ENCODE data around the gene BABAM1.

DNA sequence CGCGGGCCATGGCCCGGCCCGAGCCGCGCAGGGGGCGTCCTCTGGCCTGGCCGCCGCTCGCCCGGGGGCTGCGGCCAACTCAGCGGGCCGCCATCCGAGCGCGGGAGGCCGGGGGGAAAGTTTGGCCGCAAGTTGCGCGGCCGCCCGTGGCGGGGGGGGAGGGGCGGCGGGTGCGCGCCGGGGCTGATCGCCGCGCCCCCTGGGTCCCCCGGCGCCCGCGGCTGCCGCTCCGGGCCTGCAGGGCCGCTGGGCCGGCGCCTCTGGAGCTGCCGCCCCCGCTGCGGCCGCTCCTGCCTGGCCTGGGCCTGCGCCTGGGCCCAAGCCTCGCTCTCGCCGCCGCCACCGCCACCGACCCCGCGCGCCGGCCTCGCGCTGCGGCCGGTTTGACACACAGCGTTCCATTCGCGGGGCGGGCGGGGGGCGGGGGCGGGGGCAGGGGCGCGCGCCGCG, 21.7 kb upstream of the BABAM1 start, which contains the start of gene NR2F6:
- no peak for TF ChIP-seq EZH2 (IDR thresholded peaks at IDR 0.05; ENCODE audit: borderline replicate concordance, low read length)
- TF ChIP-seq, protein P1, sequence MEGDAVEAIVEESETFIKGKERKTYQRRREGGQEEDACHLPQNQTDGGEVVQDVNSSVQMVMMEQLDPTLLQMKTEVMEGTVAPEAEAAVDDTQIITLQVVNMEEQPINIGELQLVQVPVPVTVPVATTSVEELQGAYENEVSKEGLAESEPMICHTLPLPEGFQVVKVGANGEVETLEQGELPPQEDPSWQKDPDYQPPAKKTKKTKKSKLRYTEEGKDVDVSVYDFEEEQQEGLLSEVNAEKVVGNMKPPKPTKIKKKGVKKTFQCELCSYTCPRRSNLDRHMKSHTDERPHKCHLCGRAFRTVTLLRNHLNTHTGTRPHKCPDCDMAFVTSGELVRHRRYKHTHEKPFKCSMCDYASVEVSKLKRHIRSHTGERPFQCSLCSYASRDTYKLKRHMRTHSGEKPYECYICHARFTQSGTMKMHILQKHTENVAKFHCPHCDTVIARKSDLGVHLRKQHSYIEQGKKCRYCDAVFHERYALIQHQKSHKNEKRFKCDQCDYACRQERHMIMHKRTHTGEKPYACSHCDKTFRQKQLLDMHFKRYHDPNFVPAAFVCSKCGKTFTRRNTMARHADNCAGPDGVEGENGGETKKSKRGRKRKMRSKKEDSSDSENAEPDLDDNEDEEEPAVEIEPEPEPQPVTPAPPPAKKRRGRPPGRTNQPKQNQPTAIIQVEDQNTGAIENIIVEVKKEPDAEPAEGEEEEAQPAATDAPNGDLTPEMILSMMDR (conservative IDR thresholded peaks at IDR 0.05 in 1 of 2, IDR thresholded peaks at IDR 0.05 in 1 of 2; ENCODE audit: extremely low read depth in 1 of 2, insufficient read depth in 1 of 2, low read depth in 1 of 2, low read length in 2 of 2) = no peak
